Stimulated activated naive CD8-positive, alpha-beta T cell treated with anti-CD3 and anti-CD28 coated beads, Interleukin-15, amount 100 ng/mL, for 72 hours (primary cell): ENCODE data around the gene SLC66A1.
A peak's percentile ranks its signal among the peaks of the same experiment; 100 is the strongest.

Experiments used
- ATAC-seq: fragments of 150-1000 bp; cut with Tn5 transposase; 2 replicates; pipeline ENCODE4 v1.10.0; 2021; ENCODE audit warnings: mild to moderate bottlenecking, moderate library complexity
- DNase-seq, 2 donors: peaks; one replicate each; pipeline ENCODE4 v3.0.0; 2021 to 2022
- H3K27ac Mint-ChIP-seq, 2 donors: one replicate each; pipeline ENCODE4 v1.8.0; 2022; ENCODE audit warnings: mild to moderate bottlenecking in 2 of 2, mixed read lengths in 2 of 2, moderate library complexity in 2 of 2
- H3K27me3 Mint-ChIP-seq: one replicate; pipeline ENCODE4 v1.8.0; 2022; ENCODE audit warnings: mixed read lengths
- H3K4me1 Mint-ChIP-seq: one replicate; pipeline ENCODE4 v1.8.0; 2022; ENCODE audit warnings: mild to moderate bottlenecking, mixed read lengths
- H3K4me3 Mint-ChIP-seq, 2 donors: one replicate each; pipeline ENCODE4 v1.8.0; 2022; ENCODE audit warnings: mild to moderate bottlenecking in 2 of 2, mixed read lengths in 2 of 2, moderate library complexity in 1 of 2
- H3K9me3 Mint-ChIP-seq, 2 donors: one replicate each; pipeline ENCODE4 v1.8.0; 2022; ENCODE audit warnings: mixed read lengths in 2 of 2

Gene SLC66A1

DNA sequence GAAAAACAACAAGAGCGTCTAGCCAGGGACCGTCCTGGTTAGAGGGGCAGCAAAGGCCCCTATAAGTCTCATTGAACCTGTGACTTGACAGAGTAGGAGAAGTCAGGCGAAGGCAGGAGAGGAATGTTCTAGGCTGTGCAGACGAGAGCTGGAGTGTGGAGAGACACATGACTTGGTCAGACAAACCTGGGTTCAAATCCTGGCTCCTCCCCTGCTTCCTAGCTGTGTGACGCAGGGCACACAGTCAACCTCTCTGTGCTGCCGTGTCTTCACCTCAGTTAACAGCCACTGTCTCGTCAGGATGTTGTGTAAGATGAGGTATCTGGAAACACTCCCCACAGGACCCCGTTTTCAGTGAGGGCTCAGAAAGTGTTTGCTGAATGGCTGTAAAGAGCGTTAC, 15.6 kb downstream of the SLC66A1 start:
- no peak overlapping the region for H3K4me3 Mint-ChIP-seq
- no peaks in the 10 kb centered on the region for H3K9me3 Mint-ChIP-seq
- no peaks in the 10 kb centered on the region for H3K4me1 Mint-ChIP-seq
- ATAC-seq = no peak
- DNase-seq = no peak
- peak overlapping the region in 1 of 2 donors; percentile 90 for H3K27ac Mint-ChIP-seq
- no peaks in the 10 kb centered on the region for H3K27me3 Mint-ChIP-seq

DNA sequence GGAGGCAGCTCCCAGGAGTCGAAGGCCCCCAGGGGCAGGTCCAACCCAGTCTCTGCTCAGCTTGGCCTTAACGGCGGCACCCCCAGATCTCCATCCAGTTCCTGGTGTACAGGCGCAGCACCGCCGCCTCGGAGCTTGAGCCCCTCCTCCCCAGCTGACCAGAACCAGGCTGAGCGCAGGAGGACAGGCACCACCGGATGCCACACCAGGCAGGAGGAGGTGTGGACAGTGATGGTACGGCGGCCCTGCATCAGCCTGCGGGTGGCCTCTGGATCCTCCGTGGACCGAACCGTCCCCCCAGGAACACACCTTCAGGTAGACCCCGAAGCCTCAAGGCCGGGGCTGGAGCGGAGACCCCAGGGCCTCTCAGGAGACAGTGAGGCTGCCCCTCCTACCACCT, 16.4 kb downstream of the SLC66A1 start:
- Mint-ChIP-seq H3K27ac (peak overlapping the region in 1 of 2 donors; percentile 76), H3K4me1 (no peaks in the 10 kb centered on the region), H3K4me3 (no peak overlapping the region), H3K9me3 (no peaks in the 10 kb centered on the region), H3K27me3 (no peaks in the 10 kb centered on the region)
- ATAC-seq (no peak), DNase-seq (no peak)

DNA sequence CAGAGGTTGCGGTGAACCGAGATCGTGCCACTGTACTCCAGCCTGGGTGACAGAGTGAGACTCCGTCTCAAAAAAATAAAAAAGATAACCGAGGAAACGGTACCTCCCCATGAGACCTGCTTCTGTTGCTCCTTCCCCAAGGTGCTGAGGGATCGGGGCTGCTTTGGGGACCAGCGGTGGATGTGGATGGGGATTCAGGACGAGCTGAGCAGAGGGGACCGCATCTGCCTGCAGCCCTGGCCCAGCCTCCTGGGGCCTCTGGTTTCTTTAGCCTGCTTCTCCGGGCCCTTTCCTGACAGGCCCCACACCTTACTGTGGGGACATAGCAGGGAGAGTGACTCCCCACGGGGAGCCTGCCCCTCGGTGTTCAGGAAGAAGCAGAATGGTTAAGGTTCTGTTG, 17.1 kb downstream of the SLC66A1 start:
- H3K4me3 Mint-ChIP-seq = no peak overlapping the region
- no peak overlapping the region for H3K27ac Mint-ChIP-seq
- no peaks in the 10 kb centered on the region for H3K27me3 Mint-ChIP-seq
- H3K9me3 Mint-ChIP-seq = no peaks in the 10 kb centered on the region
- no peak for DNase-seq
- H3K4me1 Mint-ChIP-seq = no peaks in the 10 kb centered on the region
- ATAC-seq = no peak

DNA sequence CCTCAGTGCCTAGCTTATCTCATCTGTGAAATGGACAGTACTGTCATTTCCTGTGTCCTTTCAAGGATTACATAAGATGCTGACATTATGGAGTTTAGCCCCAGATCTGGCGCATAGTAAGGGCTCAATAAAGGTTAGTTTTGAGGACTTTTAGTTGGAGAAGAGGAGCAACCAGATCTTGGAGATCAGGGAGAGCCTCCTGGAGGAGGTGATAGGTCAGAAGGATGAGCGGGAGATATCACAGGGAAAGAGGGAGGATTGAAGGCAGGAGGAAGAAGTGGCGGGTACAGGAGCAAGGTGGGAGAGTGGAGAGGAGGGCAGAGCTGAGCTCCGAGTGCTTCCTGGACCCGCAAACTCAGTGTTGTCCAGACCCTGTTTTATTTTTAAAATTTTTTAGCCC, 17.5 kb downstream of the SLC66A1 start:
- no peaks in the 10 kb centered on the region for H3K27me3 Mint-ChIP-seq
- no peaks in the 10 kb centered on the region for H3K4me1 Mint-ChIP-seq
- no peaks in the 10 kb centered on the region for H3K9me3 Mint-ChIP-seq
- peak overlapping the region in 1 of 2 donors; percentile 59 for H3K27ac Mint-ChIP-seq
- DNase-seq = no peak
- no peak for ATAC-seq
- H3K4me3 Mint-ChIP-seq = no peak overlapping the region

DNA sequence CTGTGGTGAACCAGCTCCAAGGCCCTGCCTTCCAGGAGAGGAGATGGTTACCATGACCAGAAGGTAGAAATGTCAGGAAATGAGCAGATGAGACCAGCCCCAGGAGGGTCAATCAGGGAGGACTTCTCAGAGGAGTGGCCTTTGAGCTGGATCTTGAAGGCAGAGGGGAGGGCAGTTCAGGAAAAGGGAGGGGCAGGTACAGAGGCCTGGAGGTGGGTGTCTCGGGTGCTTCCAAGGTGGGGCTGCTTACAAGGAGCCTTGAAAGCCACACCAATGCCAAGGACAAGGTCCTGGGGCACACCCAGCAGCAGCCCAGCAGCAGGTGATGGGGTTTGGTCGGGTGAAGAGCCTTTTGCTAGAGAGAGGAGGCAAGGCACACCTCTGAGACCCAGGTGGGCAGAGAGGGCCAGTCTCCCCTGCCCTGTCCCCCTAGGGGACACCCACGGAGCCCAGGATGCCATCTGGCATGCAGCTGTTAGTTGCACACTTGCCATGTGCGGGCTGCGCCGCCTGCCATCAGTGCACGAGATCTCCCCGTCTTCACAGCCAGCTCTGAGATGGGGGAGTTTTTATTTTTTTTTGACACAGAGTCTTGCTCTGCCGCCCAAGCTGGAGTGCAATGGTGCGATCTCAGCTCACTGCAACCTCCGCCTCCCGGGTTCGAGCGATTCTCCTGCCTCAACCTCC, 18.5 kb downstream of the SLC66A1 start:
- H3K4me3 Mint-ChIP-seq = no peak overlapping the region
- H3K4me1 Mint-ChIP-seq = no peaks in the 10 kb centered on the region
- H3K9me3 Mint-ChIP-seq = no peaks in the 10 kb centered on the region
- peak overlapping the region in 1 of 2 donors; percentile 71 for H3K27ac Mint-ChIP-seq
- ATAC-seq (no peak), DNase-seq (no peak)
- no peaks in the 10 kb centered on the region for H3K27me3 Mint-ChIP-seq

DNA sequence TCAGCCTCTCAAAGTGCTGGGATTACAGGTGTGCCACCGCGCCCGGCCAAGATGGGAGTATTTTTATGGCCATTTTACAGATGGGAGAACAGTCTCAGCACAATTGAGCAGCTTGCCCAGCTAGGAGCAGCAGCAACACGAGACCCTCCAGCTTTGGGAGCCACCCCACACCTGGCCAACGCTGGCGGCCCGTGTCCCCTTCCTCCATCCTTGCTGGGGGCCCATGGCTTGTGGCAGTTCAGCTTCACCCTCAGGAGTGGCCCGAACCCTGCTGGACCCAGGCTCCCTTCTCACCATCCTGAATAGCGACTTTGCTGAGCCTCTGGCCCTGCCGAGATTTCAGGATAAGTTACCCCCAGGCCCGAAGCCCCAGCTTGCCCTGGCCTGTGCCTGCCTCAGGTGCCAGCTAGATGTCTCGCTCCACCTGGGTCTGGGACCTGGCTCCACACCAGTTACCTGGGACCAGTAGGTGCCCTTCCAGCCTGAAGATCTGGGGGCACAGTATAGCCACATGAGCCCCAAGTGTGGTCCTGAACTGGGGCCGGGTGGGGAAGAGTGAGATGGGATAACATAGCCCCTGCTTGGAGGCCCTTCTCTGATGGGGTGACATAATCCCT, 19.2 kb downstream of the SLC66A1 start:
- ATAC-seq (no peak), DNase-seq (no peak)
- Mint-ChIP-seq H3K4me1 (peaks cover 7% of the 10 kb centered on the region), H3K9me3 (no peaks in the 10 kb centered on the region), H3K27me3 (no peaks in the 10 kb centered on the region), H3K27ac (peak overlapping the region in 1 of 2 donors; percentile 42), H3K4me3 (no peak overlapping the region)

DNA sequence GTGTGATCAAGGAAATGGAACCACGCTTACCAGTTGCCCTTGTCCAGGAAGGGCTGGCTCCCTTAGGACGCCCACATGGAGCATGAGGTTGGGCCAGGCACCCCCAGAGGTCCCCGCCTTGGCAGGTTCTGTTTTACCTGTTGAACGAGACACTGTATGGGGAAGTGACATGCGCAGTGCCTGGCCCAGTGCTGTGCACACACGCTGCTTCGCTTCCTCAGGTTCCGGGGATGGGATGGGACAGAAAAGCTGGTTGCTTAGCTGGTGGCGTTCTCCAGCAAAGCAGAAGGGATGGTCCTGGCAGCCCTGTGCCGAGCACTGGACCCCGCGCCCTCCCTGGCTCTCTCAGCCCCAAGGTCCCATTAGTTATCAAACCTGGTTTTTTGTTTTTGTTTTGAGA, 20.7 kb downstream of the SLC66A1 start:
- peak overlapping the region in 1 of 2 donors; percentile 71 for H3K27ac Mint-ChIP-seq
- no peaks in the 10 kb centered on the region for H3K9me3 Mint-ChIP-seq
- DNase-seq = no peak
- ATAC-seq = no peak
- H3K27me3 Mint-ChIP-seq = no peaks in the 10 kb centered on the region
- no peak overlapping the region for H3K4me3 Mint-ChIP-seq
- peaks cover 21% of the 10 kb centered on the region for H3K4me1 Mint-ChIP-seq

DNA sequence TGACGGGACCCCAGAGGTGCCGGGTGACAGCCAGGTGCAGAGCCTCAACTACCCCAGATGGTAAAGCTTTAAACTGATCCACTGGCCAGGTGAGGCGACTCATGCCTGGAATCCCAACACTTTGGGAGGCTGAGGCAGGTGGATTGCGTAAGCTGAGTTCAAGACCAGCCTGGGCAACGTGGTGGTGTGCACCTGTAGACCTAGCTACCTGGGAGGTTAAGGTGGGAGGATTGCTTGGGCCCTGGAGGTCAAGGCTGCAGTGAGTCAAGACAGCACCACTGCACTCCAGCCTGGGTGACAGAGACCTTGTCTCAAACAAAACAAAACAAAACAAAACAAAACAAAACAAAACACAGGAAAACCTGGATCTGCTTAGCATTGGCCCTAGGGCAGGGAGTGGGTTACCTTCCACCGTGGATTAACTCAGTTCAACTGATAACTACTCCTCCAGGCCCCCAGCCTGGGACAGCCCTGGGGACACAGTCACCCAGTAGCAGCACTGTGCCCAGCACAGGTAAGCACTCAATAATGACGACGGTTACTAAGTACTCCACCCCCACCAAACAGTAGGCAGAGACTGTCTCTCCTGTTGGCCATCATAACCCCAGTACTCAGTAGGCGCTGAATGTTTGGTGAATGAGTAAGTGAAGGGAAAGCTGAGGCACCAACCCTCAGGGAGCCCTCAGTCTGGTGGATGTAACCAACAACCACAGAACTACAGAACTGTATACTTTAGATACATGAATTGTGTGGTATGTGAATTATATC, 21.6 kb downstream of the SLC66A1 start:
- no peaks in the 10 kb centered on the region for H3K9me3 Mint-ChIP-seq
- H3K4me3 Mint-ChIP-seq = no peak overlapping the region
- H3K27me3 Mint-ChIP-seq = no peaks in the 10 kb centered on the region
- H3K27ac Mint-ChIP-seq = peak overlapping the region in 1 of 2 donors; percentile 54
- ATAC-seq = no peak
- no peak for DNase-seq
- H3K4me1 Mint-ChIP-seq = peaks cover 27% of the 10 kb centered on the region

DNA sequence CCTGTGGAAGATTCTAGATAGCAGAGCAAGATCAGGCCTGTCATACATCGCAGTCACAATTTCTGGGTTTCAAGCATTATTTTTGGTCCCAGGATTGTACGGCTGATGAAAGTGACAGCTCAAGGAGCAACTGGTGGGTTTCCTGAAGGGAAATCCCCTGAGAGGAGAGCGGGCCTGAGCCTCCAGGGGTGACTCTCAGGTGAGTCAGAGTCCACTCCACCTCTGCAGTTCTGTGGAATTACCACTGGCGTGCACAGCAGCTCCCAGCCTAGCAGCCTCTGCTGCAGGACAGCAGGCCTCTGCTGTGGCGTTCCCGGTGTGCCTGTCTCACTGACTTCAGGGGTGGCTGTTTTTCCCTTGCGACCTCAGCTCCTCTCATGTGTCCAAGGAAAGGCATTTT, 24.4 kb downstream of the SLC66A1 start:
- DNase-seq (peak in 1 of 2 donors; percentile 57), ATAC-seq (peak; percentile 85)
- H3K9me3 Mint-ChIP-seq = no peaks in the 10 kb centered on the region
- H3K27ac Mint-ChIP-seq = peak overlapping the region; percentile 61 to 88
- no peak overlapping the region for H3K4me3 Mint-ChIP-seq
- no peaks in the 10 kb centered on the region for H3K27me3 Mint-ChIP-seq
- peaks cover 27% of the 10 kb centered on the region for H3K4me1 Mint-ChIP-seq

DNA sequence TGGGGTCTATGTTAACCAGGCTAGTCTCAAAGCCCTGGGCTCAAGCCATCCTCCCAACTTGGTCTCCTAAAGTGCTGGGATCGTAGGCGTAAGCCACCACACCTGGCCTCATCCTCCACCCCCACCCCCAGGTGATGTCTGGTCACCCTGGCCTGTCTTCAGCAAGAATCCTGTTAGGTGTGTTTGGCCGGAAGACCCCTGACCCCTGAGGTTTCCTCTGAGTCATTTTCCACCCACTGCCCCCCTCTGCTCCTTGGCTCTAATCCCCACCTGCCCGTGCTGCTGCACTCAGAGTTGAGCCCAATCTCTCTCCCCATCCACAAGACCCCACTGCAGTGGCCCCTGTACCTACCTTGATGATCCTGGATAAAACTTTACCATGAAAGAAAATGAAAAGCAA, 25.2 kb downstream of the SLC66A1 start:
- H3K27me3 Mint-ChIP-seq = no peaks in the 10 kb centered on the region
- no peak for DNase-seq
- peaks cover 33% of the 10 kb centered on the region for H3K4me1 Mint-ChIP-seq
- no peak overlapping the region for H3K27ac Mint-ChIP-seq
- H3K9me3 Mint-ChIP-seq = no peaks in the 10 kb centered on the region
- ATAC-seq = no peak
- peak overlapping the region in 1 of 2 donors; percentile 7 for H3K4me3 Mint-ChIP-seq

DNA sequence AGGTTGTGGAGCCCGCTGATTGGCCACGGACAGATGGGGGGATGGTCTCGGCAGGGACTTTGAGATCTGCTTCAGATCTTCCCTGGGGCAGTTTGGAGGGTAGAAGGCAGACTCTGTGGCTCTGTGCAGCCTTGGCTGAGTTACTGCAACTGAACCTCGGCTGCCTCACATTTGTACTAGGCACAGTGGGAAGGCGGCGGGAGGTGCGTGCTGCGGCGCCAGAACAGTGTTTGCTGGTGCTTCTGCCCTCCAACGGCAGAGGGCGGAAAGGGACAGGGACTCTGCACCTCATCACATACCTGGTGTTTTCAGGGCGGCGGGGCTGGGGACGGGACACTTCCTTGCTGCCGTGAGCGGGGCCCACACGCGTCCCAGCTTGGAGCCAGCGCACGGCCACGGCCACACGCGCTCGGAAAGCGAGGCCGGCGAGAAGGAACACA, 26.2 kb downstream of the SLC66A1 start:
- Mint-ChIP-seq H3K27me3 (no peaks in the 10 kb centered on the region), H3K9me3 (no peaks in the 10 kb centered on the region), H3K27ac (peak overlapping the region; percentile 46 to 88), H3K4me1 (peaks cover 38% of the 10 kb centered on the region), H3K4me3 (no peak overlapping the region)
- DNase-seq = no peak
- ATAC-seq = no peak

DNA sequence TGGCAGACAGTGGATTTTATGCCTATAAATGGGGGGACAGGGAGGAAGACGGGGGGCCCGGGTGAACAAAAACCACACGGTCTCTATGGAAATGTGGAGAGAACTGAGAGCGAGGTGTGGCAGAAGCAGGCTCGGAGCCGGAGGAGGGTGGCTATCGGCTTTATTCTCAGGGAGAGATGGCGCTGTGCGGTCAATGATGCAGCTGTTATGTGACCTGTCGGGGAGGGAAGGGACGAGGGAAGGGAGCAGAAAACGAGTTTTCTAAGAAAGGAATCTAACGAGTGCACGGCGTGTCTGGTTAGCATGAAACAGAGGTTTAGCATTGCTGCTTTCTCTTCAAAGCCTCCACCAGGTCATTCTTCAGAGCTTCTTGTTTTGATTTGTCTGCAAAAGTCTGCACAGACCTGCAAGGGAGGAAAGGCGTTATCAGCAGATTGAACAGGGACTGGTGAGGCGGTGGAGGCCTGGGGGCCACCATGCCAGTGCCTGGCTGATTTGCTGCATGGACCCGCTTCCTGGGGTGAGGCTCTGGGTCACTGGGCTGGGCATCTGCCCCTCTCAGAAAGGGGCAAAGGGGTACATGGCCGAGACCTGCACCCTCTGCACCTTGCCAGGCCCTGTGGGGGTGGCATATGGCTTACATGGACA, 27.2 kb downstream of the SLC66A1 start:
- Mint-ChIP-seq H3K4me3 (no peak overlapping the region), H3K27ac (peak overlapping the region in 1 of 2 donors; percentile 86), H3K27me3 (no peaks in the 10 kb centered on the region), H3K4me1 (peaks cover 38% of the 10 kb centered on the region), H3K9me3 (no peaks in the 10 kb centered on the region)
- DNase-seq (no peak), ATAC-seq (no peak)

DNA sequence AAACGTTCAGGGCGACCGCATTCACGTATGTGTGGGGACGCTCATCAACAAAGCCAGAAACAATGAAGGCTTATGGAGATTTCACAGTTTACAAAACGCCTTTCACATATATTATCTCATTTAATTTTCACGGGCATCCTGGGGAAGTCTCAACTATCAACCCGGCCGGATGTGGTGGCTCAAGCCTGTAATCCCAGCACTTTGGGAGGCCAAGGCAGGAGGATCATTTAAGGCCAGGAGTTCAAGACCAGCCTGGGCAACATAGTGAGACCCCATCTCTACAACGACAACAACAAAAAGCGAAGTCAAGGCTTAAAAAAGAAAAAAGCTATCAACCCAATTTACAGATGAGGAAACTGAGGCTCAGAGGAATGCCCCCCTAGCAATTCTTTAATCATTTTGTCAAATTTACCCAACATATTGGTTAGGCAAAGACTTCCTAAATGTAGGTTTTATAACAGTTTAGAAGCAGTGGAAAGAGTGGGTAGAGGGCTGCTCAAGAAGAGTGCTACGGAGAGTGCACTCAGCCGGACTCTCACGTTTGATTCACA, 28.3 kb downstream of the SLC66A1 start:
- H3K9me3 Mint-ChIP-seq = no peaks in the 10 kb centered on the region
- H3K4me3 Mint-ChIP-seq = no peak overlapping the region
- no peaks in the 10 kb centered on the region for H3K27me3 Mint-ChIP-seq
- H3K4me1 Mint-ChIP-seq = peaks cover 38% of the 10 kb centered on the region
- DNase-seq (no peak), ATAC-seq (no peak)
- peak overlapping the region in 1 of 2 donors; percentile 95 for H3K27ac Mint-ChIP-seq

DNA sequence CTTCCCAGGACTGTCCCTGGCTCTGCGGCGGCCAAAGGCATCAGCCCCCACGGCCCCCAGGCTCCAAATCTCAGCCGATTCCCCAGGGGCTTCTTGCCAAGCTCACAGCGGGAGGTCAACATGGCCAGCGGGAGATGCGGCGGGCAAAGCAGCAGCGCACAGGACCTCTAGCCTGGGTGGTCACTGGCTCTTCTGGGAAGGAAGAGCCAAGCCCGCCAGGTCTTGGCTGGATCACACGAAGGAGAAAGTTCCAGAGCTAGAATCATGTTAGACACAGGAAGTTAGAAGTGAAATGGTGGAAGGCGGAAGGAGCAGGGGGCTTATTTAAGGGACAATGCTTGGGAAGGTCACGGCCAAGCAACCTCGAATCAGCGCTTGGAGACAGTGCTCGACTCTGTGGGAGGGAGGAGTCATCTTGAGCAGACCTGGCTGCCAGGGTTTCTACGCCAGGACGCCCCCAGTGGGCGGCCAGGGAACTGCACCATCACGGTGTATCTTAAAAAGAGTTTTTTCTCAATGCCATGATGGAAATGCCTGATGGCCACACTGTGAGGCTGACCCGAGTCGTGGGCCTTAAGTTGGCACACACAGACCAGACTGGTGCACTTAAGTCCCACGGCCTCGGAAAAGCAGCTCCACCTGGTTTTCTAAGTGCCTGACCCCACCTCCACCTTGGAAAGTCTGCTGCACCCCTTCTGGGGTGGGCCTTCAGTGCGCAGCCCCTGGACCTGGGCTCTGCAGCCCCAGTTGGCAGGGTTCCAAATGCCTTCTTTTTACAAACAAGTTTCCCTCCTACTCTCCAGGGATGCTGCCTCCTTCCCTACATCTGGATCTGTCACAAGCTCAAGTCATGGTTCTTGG, 29.3 kb downstream of the SLC66A1 start:
- Mint-ChIP-seq H3K9me3 (no peaks in the 10 kb centered on the region), H3K4me1 (peaks cover 30% of the 10 kb centered on the region), H3K27ac (peak overlapping the region; percentile 7 to 35), H3K4me3 (no peak overlapping the region), H3K27me3 (no peaks in the 10 kb centered on the region)
- ATAC-seq = peak; percentile 58
- peak; percentile 69 to 71 for DNase-seq
